Mesenchymal stem cell (in vitro differentiated cells and primary cell): ENCODE results near the gene PCSK1N.

ENCODE experiments used
- DNase-seq: peaks from one replicate; pipeline ENCODE4 v3.0.0-alpha.2; 2013
- H2AFZ ChIP-seq: one replicate; pipeline ENCODE4 v1.6.1; 2013; ENCODE audit warnings: low read depth, mild to moderate bottlenecking, control low read depth, inconsistent platforms, low read length, moderate library complexity
- H2AK5ac ChIP-seq: 2 replicates; pipeline ENCODE4 v1.6.1; 2013; ENCODE audit warnings: low read length, moderate library complexity, mild to moderate bottlenecking, inconsistent platforms; ENCODE audit not compliant: severe bottlenecking
- H2BK120ac ChIP-seq: one replicate; pipeline ENCODE4 v1.6.1; 2013; ENCODE audit warnings: low read depth, mild to moderate bottlenecking, inconsistent platforms, low read length, moderate library complexity
- H2BK12ac ChIP-seq, 2 experiments: one replicate each; pipeline ENCODE4 v1.6.1; 2013; ENCODE audit warnings: inconsistent platforms in 2 of 2, low read length in 2 of 2, mild to moderate bottlenecking in 2 of 2, moderate library complexity in 2 of 2, control low read depth in 1 of 2
- H2BK15ac ChIP-seq: one replicate; pipeline ENCODE4 v1.6.1; 2013; ENCODE audit warnings: mild to moderate bottlenecking, low read depth, inconsistent platforms; ENCODE audit not compliant: poor library complexity, severe bottlenecking
- H2BK5ac ChIP-seq: 2 replicates; pipeline ENCODE4 v1.6.1; 2013; ENCODE audit warnings: low read depth, mild to moderate bottlenecking, low read length, control low read depth, inconsistent platforms; ENCODE audit not compliant: poor library complexity, severe bottlenecking
- H3K14ac ChIP-seq, 2 experiments: one replicate each; pipeline ENCODE4 v1.6.1; 2013; ENCODE audit warnings: inconsistent platforms in 2 of 2, low read length in 2 of 2, control low read depth in 1 of 2, mild to moderate bottlenecking in 1 of 2, moderate library complexity in 1 of 2
- H3K18ac ChIP-seq, 2 experiments: one replicate each; pipeline ENCODE4 v1.6.1; 2013; ENCODE audit warnings: inconsistent platforms in 2 of 2, low read length in 2 of 2, control low read depth in 1 of 2, low read depth in 1 of 2, mild to moderate bottlenecking in 1 of 2
- H3K23ac ChIP-seq, 2 experiments: one replicate each; pipeline ENCODE4 v1.6.1; 2013; ENCODE audit warnings: inconsistent platforms in 2 of 2, low read length in 2 of 2, mild to moderate bottlenecking in 2 of 2, moderate library complexity in 2 of 2, control low read depth in 1 of 2
- H3K27ac ChIP-seq: 2 replicates; pipeline ENCODE4 v1.5.1; 2013; ENCODE audit warnings: mild to moderate bottlenecking, moderate library complexity, low read length, control low read depth, inconsistent platforms; ENCODE audit not compliant: poor library complexity, severe bottlenecking
- H3K27me3 ChIP-seq, 2 experiments: 2 replicates each; pipeline versions ENCODE4 v1.6.1 to v1.7.0; 2013; ENCODE audit warnings: low read length in 2 of 2, mild to moderate bottlenecking in 2 of 2, moderate library complexity in 2 of 2, control low read depth in 1 of 2, inconsistent platforms in 1 of 2; ENCODE audit not compliant: control insufficient read depth in 1 of 2, insufficient read depth in 1 of 2
- H3K36me3 ChIP-seq, 2 experiments: 2 replicates each; pipeline versions ENCODE4 v1.6.1 to v1.7.0; 2013; ENCODE audit warnings: low read length in 2 of 2, control low read depth in 1 of 2, inconsistent platforms in 1 of 2, low read depth in 1 of 2, mild to moderate bottlenecking in 1 of 2; ENCODE audit not compliant: insufficient read depth in 2 of 2, control insufficient read depth in 1 of 2
- H3K4ac ChIP-seq, 2 experiments: one replicate each; pipeline ENCODE4 v1.6.1; 2013; ENCODE audit warnings: inconsistent platforms in 2 of 2, low read length in 2 of 2, mild to moderate bottlenecking in 2 of 2, moderate library complexity in 2 of 2, control low read depth in 1 of 2, low read depth in 1 of 2
- H3K4me1 ChIP-seq: 2 replicates; pipeline ENCODE4 v1.6.1; 2013; ENCODE audit warnings: low read depth, low read length, control low read depth; ENCODE audit not compliant: control insufficient read depth, insufficient read depth
- H3K4me2 ChIP-seq: 2 replicates; pipeline ENCODE4 v1.6.1; 2013; ENCODE audit warnings: low read length, mild to moderate bottlenecking, inconsistent platforms; ENCODE audit not compliant: poor library complexity, severe bottlenecking
- H3K4me3 ChIP-seq, 2 experiments: 2 replicates each; pipeline versions ENCODE4 v1.5.1 to v1.7.0; 2013; ENCODE audit warnings: low read length in 2 of 2, mild to moderate bottlenecking in 2 of 2, control low read depth in 1 of 2, low read depth in 1 of 2; ENCODE audit not compliant: insufficient read depth in 1 of 2
- H3K79me1 ChIP-seq: replicated peaks from 2 replicates; pipeline ENCODE4 v1.6.1; 2013; ENCODE audit warnings: mild to moderate bottlenecking, control low read depth, low read length, inconsistent platforms; ENCODE audit not compliant: poor library complexity, severe bottlenecking
- H3K9ac ChIP-seq: 2 replicates; pipeline ENCODE4 v1.7.0; 2013; ENCODE audit warnings: mild to moderate bottlenecking, low read length, moderate library complexity
- H3K9me3 ChIP-seq: 2 replicates; pipeline ENCODE4 v1.7.0; 2013; ENCODE audit warnings: mild to moderate bottlenecking, low read length; ENCODE audit not compliant: control insufficient read depth
- H4K8ac ChIP-seq: one replicate; pipeline ENCODE4 v1.6.1; 2013; ENCODE audit warnings: inconsistent platforms, mild to moderate bottlenecking, low read length, moderate library complexity
- H4K91ac ChIP-seq: one replicate; pipeline ENCODE4 v1.6.1; 2013; ENCODE audit warnings: mild to moderate bottlenecking, low read length, inconsistent platforms
- WGBS: methylation state at CpG from one replicate; pipeline ENCODE4 v1.1.7; 2013; ENCODE audit warnings: mixed read lengths; 5-methylcytosine and 5-hydroxymethylcytosine counted together

The PCSK1N gene

DNA sequence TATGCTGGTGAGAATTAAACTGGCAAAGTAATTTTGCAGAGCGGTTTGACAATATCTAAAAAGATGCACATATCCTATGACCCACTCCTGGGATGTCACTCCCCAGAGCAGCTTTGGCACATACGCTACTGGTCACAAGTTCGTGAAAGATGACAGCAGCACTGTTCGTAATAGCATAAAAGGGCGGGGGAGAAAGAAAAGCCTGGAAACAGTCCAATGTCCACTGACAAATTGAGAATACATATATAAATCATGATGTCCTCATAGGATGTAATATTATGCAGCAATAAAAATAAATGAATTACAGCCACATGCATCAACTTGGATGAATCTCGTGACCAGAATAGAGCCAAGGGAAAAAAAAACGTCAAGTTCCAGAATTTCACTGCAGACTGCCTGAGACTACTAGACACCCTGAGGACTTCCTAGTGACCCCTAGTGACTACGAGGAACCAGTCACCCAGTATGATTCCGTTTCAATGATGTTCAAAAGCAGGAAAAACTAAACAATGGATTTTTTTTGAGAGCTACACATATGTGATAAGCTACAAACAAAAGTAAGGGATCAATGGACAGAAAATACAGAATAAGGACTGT is 1.8 kb downstream of the PCSK1N start:
- WGBS = 87% methylated on average over 3 of the region's 9 CpGs
- Histone ChIP-seq H3K4me3 (no peak overlapping the region), H3K4me1 (peaks cover 12% of the 10 kb centered on the region), H3K23ac (no peak overlapping the region), H2BK15ac (no peak overlapping the region), H3K9me3 (peaks cover 3% of the 10 kb centered on the region), H2BK12ac (no peak overlapping the region), H2AFZ (no peak overlapping the region), H3K27me3 (peaks cover 33 to 73% of the 10 kb centered on the region in 2 experiments), H2BK120ac (no peak overlapping the region), H3K27ac (no peak overlapping the region), H4K91ac (no peak overlapping the region), H4K8ac (no peak overlapping the region), H2BK5ac (no peak overlapping the region), H3K79me1 (no peaks in the 10 kb centered on the region), H3K4me2 (no peak overlapping the region), H3K36me3 (no peaks in the 10 kb centered on the region), H3K4ac (no peak overlapping the region), H3K18ac (no peak overlapping the region), H2AK5ac (no peak overlapping the region), H3K9ac (no peak overlapping the region), H3K14ac (no peak overlapping the region)
- DNase-seq = no peak

- peaks cover 3% of the 10 kb centered on the region for H3K9me3 ChIP-seq
- H4K91ac ChIP-seq = no peak overlapping the region
- H3K4me3 ChIP-seq = peak overlapping the region in 1 of 2 experiments; percentile 31
- H3K36me3 ChIP-seq = peaks cover 0 to 5% of the 10 kb centered on the region in 2 experiments
- H3K9ac ChIP-seq = no peak overlapping the region
- WGBS = 0% methylated on average over 3 of the region's 57 CpGs
- no peak overlapping the region for H2BK12ac ChIP-seq
- no peak overlapping the region for H3K23ac ChIP-seq
- H3K14ac ChIP-seq = no peak overlapping the region
- no peak overlapping the region for H3K4ac ChIP-seq
- H3K4me1 ChIP-seq = peaks cover 12% of the 10 kb centered on the region
- no peak overlapping the region for H2BK120ac ChIP-seq
- H2BK5ac ChIP-seq = no peak overlapping the region
- H2BK15ac ChIP-seq = no peak overlapping the region
- H4K8ac ChIP-seq = no peak overlapping the region
- no peaks in the 10 kb centered on the region for H3K79me1 ChIP-seq
- no peak overlapping the region for H2AFZ ChIP-seq
- peaks cover 33 to 73% of the 10 kb centered on the region in 2 experiments for H3K27me3 ChIP-seq
- H2AK5ac ChIP-seq = no peak overlapping the region
- peak overlapping the region; percentile 56 for H3K4me2 ChIP-seq
- no peak for DNase-seq
- no peak overlapping the region for H3K18ac ChIP-seq
- no peak overlapping the region for H3K27ac ChIP-seq
Measured at GRCh38 chrX:48831909-48832291, 3.5 kb downstream of the PCSK1N start.

- Histone ChIP-seq H3K23ac (no peak overlapping the region), H3K4me2 (peak overlapping the region; percentile 56), H2BK5ac (no peak overlapping the region), H3K36me3 (peaks cover 0 to 10% of the 10 kb centered on the region in 2 experiments), H3K18ac (no peak overlapping the region), H3K9ac (no peak overlapping the region), H2BK12ac (no peak overlapping the region), H3K14ac (no peak overlapping the region), H3K27ac (no peak overlapping the region), H2BK120ac (no peak overlapping the region), H3K27me3 (peaks cover 33 to 68% of the 10 kb centered on the region in 2 experiments), H4K91ac (no peak overlapping the region), H4K8ac (no peak overlapping the region), H3K79me1 (no peaks in the 10 kb centered on the region), H3K4me3 (no peak overlapping the region), H3K9me3 (peaks cover 3% of the 10 kb centered on the region), H2AFZ (no peak overlapping the region), H3K4ac (no peak overlapping the region), H3K4me1 (peaks cover 12% of the 10 kb centered on the region), H2BK15ac (no peak overlapping the region), H2AK5ac (no peak overlapping the region)
- no peak for DNase-seq
- 4% methylated on average over 29 of the region's 58 CpGs for WGBS
Measured at GRCh38 chrX:48831136-48831908, 4.1 kb downstream of the PCSK1N start.

DNA sequence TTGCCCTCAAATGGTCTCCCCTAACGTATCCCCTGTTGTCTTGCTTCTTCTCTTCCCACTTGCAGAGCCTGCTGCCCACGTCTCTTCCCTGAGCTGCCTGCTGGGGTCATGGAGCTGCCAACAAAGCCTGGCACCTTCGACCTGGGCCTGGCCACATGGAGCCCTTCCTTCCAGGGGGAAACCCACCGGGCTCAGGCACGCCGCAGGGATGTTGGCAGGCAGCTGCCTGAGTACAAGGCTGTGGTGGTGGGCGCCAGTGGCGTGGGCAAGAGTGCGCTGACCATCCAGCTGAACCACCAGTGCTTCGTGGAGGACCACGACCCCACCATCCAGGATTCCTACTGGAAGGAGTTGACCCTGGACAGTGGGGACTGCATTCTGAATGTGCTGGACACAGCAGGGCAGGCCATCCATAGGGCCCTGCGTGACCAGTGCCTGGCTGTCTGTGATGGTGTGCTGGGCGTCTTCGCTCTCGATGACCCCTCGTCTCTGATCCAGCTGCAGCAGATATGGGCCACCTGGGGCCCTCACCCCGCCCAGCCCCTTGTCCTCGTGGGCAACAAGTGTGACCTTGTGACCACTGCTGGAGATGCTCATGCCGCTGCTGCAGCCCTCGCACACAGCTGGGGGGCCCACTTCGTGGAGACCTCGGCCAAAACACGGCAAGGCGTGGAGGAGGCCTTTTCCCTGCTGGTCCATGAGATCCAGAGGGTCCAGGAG is 6.2 kb downstream of the PCSK1N start:
- Histone ChIP-seq H2BK5ac (no peak overlapping the region), H3K27ac (no peak overlapping the region), H2AFZ (no peak overlapping the region), H3K9ac (no peak overlapping the region), H3K36me3 (peaks cover 4 to 31% of the 10 kb centered on the region in 2 experiments), H3K18ac (no peak overlapping the region), H4K91ac (no peak overlapping the region), H3K9me3 (peaks cover 13% of the 10 kb centered on the region), H2BK15ac (no peak overlapping the region), H3K4me3 (no peak overlapping the region), H3K23ac (no peak overlapping the region), H2BK120ac (no peak overlapping the region), H3K4ac (no peak overlapping the region), H3K4me2 (no peak overlapping the region), H3K14ac (no peak overlapping the region), H2BK12ac (no peak overlapping the region), H3K4me1 (peaks cover 8% of the 10 kb centered on the region), H2AK5ac (no peak overlapping the region), H3K27me3 (peaks cover 16 to 52% of the 10 kb centered on the region in 2 experiments), H3K79me1 (no peaks in the 10 kb centered on the region), H4K8ac (no peak overlapping the region)
- DNase-seq = no peak
- WGBS = 92% methylated on average over 20 of the region's 24 CpGs
